K562 (cell line): ENCODE data around the gene LONRF2. TPM values are rescaled to one million over a fixed set of nuclear protein-coding genes. Genes with fewer than 3 reads are reported as not detected.

ENCODE experiments used
- ATAC-seq: fragments of 200-7000 bp; cut with Tn5 transposase; 3 replicates; pipeline ENCODE4 v1.9.1; 2020; ENCODE audit warnings: moderate library complexity
- BruUV-seq: library from RNA; stranded (reverse); fragments of 400-500 nt; replicated peaks from 2 replicates; lab custom pipeline; 2021; lab: Mats Ljungman, UMichigan
- CTCF ChIA-PET: fragments of 300-600 bp; formaldehyde crosslinking; extraction: SDS; loops from one replicate; lab custom pipeline; 2021; ENCODE audit warnings: low intra/inter-chr PET ratio; lab: Yijun Ruan, JAX
- POLR2A ChIA-PET: fragments of 300-600, 350-650 bp; sonication (Branson Sonifier 250); formaldehyde crosslinking; extraction: SDS; loops from one replicate; lab custom pipeline; 2021; ENCODE audit warnings: antibody characterized with exemption, inconsistent platforms; lab: Yijun Ruan, JAX
- DNase-seq, 4 experiments: peaks; one replicate each; pipeline versions ENCODE4 v3.0.0 to v3.0.0-alpha.2; 2011 to 2018; ENCODE audit warnings: low spot score in 3 of 4, mixed read lengths in 3 of 4; ENCODE audit errors: extremely low read depth in 1 of 4
- FAIRE-seq: peaks from 2 replicates; lab custom pipeline; 2011; peaks lifted over from hg19 to GRCh38; lab: Jason Lieb, UNC
- H2AFZ ChIP-seq: 2 replicates; pipeline ENCODE4 v1.6.0; 2011; ENCODE audit warnings: low read depth, low read length, control low read depth, inconsistent platforms
- H3K27ac ChIP-seq: fragments of 200-600 bp; 3 replicates; pipeline ENCODE4 v1.8.0; 2011; ENCODE audit warnings: low read depth, mild to moderate bottlenecking, control low read depth, inconsistent platforms, low read length, moderate library complexity, mixed read lengths; ENCODE audit errors: extremely low read depth
- H3K27me3 ChIP-seq, 2 experiments: fragments of 300-600 bp in 1 of 2; 2 replicates in 1 of 2; 3 replicates in 1 of 2; pipeline versions ENCODE4 v1.6.0 to v1.8.0; 2011; ENCODE audit warnings: inconsistent platforms in 2 of 2, low read length in 2 of 2, mild to moderate bottlenecking in 1 of 2, mixed read lengths in 1 of 2, moderate library complexity in 1 of 2; ENCODE audit not compliant: control insufficient read depth in 2 of 2, insufficient read depth in 2 of 2
- H3K36me3 ChIP-seq: fragments of 300-600 bp; 3 replicates; pipeline ENCODE4 v1.8.0; 2011; ENCODE audit warnings: mild to moderate bottlenecking, low read length, inconsistent platforms; ENCODE audit not compliant: control insufficient read depth, insufficient read depth
- H3K4me1 ChIP-seq, 2 experiments: fragments of 200-600 bp in 1 of 2; replicated peaks in 1 of 2; 2 replicates in 1 of 2; 3 replicates in 1 of 2; pipeline versions ENCODE4 v1.5.1 to v1.8.0; 2011; ENCODE audit warnings: inconsistent platforms in 2 of 2, low read length in 2 of 2, mild to moderate bottlenecking in 1 of 2, mixed read lengths in 1 of 2, moderate library complexity in 1 of 2; ENCODE audit not compliant: control insufficient read depth in 2 of 2, insufficient read depth in 2 of 2
- H3K4me2 ChIP-seq: 2 replicates; pipeline ENCODE4 v1.6.1; 2011; ENCODE audit warnings: low read length, control low read depth, inconsistent platforms, mixed read lengths; ENCODE audit not compliant: insufficient read depth
- H3K4me3 ChIP-seq: fragments of 200-600 bp; sonication (generic), shearing (Covaris generic); 2 replicates; pipeline ENCODE4 v1.5.1; 2016; ENCODE audit warnings: control low read depth, inconsistent platforms
- H3K79me2 ChIP-seq: fragments of 200-600 bp; 3 replicates; pipeline ENCODE4 v1.8.0; 2011; ENCODE audit warnings: low read length, inconsistent platforms; ENCODE audit not compliant: control insufficient read depth, insufficient read depth
- H3K9ac ChIP-seq, 2 experiments: 2 replicates each; pipeline versions ENCODE4 v1.6.0 to v1.6.1; 2011; ENCODE audit warnings: low read depth in 2 of 2, low read length in 2 of 2, control low read depth in 1 of 2, inconsistent platforms in 1 of 2, mild to moderate bottlenecking in 1 of 2, mixed read lengths in 1 of 2; ENCODE audit not compliant: insufficient read depth in 1 of 2
- H3K9me1 ChIP-seq: one replicate; pipeline ENCODE4 v1.6.0; 2011; ENCODE audit warnings: inconsistent platforms, mild to moderate bottlenecking, low read length, moderate library complexity; ENCODE audit not compliant: control insufficient read depth, insufficient read depth
- H3K9me3 ChIP-seq: replicated peaks from 2 replicates; pipeline ENCODE4 v1.5.1; 2011; ENCODE audit warnings: low read depth, low read length, inconsistent platforms; ENCODE audit not compliant: control insufficient read depth, insufficient read depth
- H4K20me1 ChIP-seq: replicated peaks from 2 replicates; pipeline ENCODE4 v1.6.1; 2011; ENCODE audit warnings: low read length, inconsistent platforms, mixed read lengths; ENCODE audit not compliant: control insufficient read depth, insufficient read depth
- DPF2 ChIP-seq: fragments of 450-650 bp; IDR thresholded peaks from 2 replicates; pipeline ENCODE4 v1.6.1; 2016
- KLF6 ChIP-seq: fragments of 250-450 bp; sonication (Bioruptor Pico); IDR thresholded peaks from 2 replicates; pipeline ENCODE4 v1.4.0; 2020; ENCODE audit warnings: mild to moderate bottlenecking, moderate library complexity, borderline replicate concordance
- MCM7 ChIP-seq, 2 experiments: fragments of 450-650 bp; IDR thresholded peaks; 2 replicates each; pipeline ENCODE4 v1.6.1; 2016 to 2018
- NCOA2 ChIP-seq, 2 experiments: fragments of 450-650 bp; IDR thresholded peaks; 2 replicates each; pipeline ENCODE4 v1.6.1; 2018; ENCODE audit warnings: mild to moderate bottlenecking in 2 of 2, moderate library complexity in 1 of 2; ENCODE audit not compliant: partially characterized antibody in 2 of 2
- SRF ChIP-seq, 2 experiments: fragments of 250-450, 450-650 bp in 1 of 2; sonication (Bioruptor Pico) in 1 of 2; sonication (generic) in 1 of 2; formaldehyde crosslinking; IDR thresholded peaks; 2 replicates each; pipeline versions ENCODE4 v1.5.0 to v1.5.1; 2020 to 2022; ENCODE audit warnings: mild to moderate bottlenecking in 1 of 2, missing genetic modification reagents in 1 of 2
- TFAM ChIP-seq: fragments of 250-450 bp; sonication (Bioruptor Pico); conservative IDR thresholded peaks from 2 replicates; pipeline ENCODE4 v1.5.0; 2021; ENCODE audit warnings: mild to moderate bottlenecking, moderate library complexity
- WGBS: fragments of 100-300 bp; shearing (Covaris generic); methylation state at CpG from one replicate; pipeline ENCODE4 v1.1.6; 2016; ENCODE audit warnings: low coverage, mixed read lengths; ENCODE audit not compliant: insufficient coverage; ENCODE audit errors: missing lambda C conversion rate; 5-methylcytosine and 5-hydroxymethylcytosine counted together
- in situ Hi-C: fragments of 300-500 bp; cut with MboI; formaldehyde crosslinking; loops from 4 replicates; pipeline ENCODE4 v1.15.0; 2018; ENCODE audit warnings: inconsistent platforms, mixed read lengths
- intact Hi-C: fragments of 100-400 bp; cut with micrococcal nuclease; formaldehyde crosslinking; loops from 2 replicates; pipeline ENCODE4 v1.14.2; 2022
- polyA plus RNA-seq, 8 experiments: library from polyadenylated mRNA; depleted of rRNA in 4 of 8; stranded (reverse) in 5 of 8; unstranded in 3 of 8; fragments of >200 nt; fragmentation: Nextera tagmentation in 2 of 8; fragmentation: Illumina TruSeq in 1 of 8; extraction: Ambion mirVana in 2 of 8; extraction: Trizol in 1 of 8; gene quantifications; 2 replicates each; pipeline versions ENCODE4 v1.2.1 to v1.2.3, GENCODE V29; 2011 to 2014; ENCODE audit warnings: inconsistent platforms in 1 of 8, missing spikeins in 1 of 8
- total RNA-seq, 7 experiments: library from RNA; depleted of rRNA in 6 of 7; stranded (reverse); fragments of >200 nt in 6 of 7; fragmentation: Illumina TruSeq in 2 of 7; extraction: Trizol in 2 of 7; gene quantifications; 2 replicates each; pipeline versions ENCODE4 v1.2.1 to v1.2.3, GENCODE V29; 2011 to 2021; ENCODE audit warnings: low replicate concordance in 1 of 7
- TF ChIP-seq, protein P1 (sequence below): fragments of 250-450 bp; sonication (Bioruptor Pico); IDR thresholded peaks from 2 replicates; pipeline ENCODE4 v1.4.0; 2020; ENCODE audit warnings: mild to moderate bottlenecking
- TF ChIP-seq, protein P2 (sequence below), 2 experiments: fragments of 450-650 bp in 1 of 2; IDR thresholded peaks; 2 replicates each; pipeline ENCODE4 v1.6.1; 2011 to 2017; ENCODE audit warnings: low read depth in 2 of 2, antibody characterized with exemption in 1 of 2, borderline replicate concordance in 1 of 2, low read length in 1 of 2, mild to moderate bottlenecking in 1 of 2, mixed read lengths in 1 of 2; ENCODE audit not compliant: control insufficient read depth in 1 of 2
- TF ChIP-seq, protein P3 (sequence below), 2 experiments: fragments of 450-650 bp; IDR thresholded peaks; 2 replicates each; pipeline ENCODE4 v1.6.1; 2016
- TF ChIP-seq, protein P4 (sequence below): sonication (generic); formaldehyde crosslinking; IDR thresholded peaks from 2 replicates; pipeline ENCODE4 v1.9.0; 2022; ENCODE audit warnings: mild to moderate bottlenecking, missing genetic modification reagents

LONRF2 gene
- total and polyA plus RNA-seq, 9 of the 15 experiments (the other 6 are each of a cell fraction or from before 2014, with no cell fraction given): 0.35 to 5.0 (median 2.7) TPM

DNA sequence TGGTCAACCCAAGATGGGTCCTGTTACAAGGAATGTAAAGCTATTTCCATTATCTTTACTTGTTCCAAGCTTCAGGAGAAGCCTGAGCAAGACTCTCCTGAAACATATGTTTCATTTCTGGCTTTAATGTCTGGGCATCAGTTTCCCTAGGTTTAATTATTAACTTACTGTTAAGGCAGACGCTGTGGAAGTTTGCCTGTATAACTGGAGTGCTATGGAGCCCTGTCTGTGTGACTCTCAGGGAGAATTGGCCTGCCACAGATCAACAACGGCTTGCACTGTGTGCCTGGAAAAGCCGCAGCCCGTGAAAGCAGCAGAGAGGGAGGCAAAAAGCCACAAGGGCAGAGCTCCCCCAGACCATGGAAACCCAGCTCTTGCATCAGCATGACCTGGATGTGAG lies 22.1 kb upstream of the LONRF2 start:
- TF ChIP-seq MCM7 (IDR thresholded peaks at IDR 0.05) (no peak), NCOA2 (IDR thresholded peaks at IDR 0.05; ENCODE audit: partially characterized antibody in 2 of 2) (no peak), SRF (CRISPR knock-in tag; IDR thresholded peaks at IDR 0.05) (no peak), KLF6 (CRISPR knock-in tag) (no peak), TFAM (CRISPR knock-in tag) (no peak), DPF2 (no peak)
- TF ChIP-seq, protein P1, sequence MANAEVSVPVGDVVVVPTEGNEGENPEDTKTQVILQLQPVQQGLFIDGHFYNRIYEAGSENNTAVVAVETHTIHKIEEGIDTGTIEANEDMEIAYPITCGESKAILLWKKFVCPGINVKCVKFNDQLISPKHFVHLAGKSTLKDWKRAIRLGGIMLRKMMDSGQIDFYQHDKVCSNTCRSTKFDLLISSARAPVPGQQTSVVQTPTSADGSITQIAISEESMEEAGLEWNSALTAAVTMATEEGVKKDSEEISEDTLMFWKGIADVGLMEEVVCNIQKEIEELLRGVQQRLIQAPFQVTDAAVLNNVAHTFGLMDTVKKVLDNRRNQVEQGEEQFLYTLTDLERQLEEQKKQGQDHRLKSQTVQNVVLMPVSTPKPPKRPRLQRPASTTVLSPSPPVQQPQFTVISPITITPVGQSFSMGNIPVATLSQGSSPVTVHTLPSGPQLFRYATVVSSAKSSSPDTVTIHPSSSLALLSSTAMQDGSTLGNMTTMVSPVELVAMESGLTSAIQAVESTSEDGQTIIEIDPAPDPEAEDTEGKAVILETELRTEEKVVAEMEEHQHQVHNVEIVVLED (CRISPR knock-in tag): no peak
- TF ChIP-seq, protein P2, sequence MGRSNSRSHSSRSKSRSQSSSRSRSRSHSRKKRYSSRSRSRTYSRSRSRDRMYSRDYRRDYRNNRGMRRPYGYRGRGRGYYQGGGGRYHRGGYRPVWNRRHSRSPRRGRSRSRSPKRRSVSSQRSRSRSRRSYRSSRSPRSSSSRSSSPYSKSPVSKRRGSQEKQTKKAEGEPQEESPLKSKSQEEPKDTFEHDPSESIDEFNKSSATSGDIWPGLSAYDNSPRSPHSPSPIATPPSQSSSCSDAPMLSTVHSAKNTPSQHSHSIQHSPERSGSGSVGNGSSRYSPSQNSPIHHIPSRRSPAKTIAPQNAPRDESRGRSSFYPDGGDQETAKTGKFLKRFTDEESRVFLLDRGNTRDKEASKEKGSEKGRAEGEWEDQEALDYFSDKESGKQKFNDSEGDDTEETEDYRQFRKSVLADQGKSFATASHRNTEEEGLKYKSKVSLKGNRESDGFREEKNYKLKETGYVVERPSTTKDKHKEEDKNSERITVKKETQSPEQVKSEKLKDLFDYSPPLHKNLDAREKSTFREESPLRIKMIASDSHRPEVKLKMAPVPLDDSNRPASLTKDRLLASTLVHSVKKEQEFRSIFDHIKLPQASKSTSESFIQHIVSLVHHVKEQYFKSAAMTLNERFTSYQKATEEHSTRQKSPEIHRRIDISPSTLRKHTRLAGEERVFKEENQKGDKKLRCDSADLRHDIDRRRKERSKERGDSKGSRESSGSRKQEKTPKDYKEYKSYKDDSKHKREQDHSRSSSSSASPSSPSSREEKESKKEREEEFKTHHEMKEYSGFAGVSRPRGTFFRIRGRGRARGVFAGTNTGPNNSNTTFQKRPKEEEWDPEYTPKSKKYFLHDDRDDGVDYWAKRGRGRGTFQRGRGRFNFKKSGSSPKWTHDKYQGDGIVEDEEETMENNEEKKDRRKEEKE (IDR thresholded peaks at IDR 0.05; ENCODE audit: borderline replicate concordance in 1 of 2, control insufficient read depth in 1 of 2, low read depth in 2 of 2, low read length in 1 of 2): no peak
- TF ChIP-seq, protein P3, sequence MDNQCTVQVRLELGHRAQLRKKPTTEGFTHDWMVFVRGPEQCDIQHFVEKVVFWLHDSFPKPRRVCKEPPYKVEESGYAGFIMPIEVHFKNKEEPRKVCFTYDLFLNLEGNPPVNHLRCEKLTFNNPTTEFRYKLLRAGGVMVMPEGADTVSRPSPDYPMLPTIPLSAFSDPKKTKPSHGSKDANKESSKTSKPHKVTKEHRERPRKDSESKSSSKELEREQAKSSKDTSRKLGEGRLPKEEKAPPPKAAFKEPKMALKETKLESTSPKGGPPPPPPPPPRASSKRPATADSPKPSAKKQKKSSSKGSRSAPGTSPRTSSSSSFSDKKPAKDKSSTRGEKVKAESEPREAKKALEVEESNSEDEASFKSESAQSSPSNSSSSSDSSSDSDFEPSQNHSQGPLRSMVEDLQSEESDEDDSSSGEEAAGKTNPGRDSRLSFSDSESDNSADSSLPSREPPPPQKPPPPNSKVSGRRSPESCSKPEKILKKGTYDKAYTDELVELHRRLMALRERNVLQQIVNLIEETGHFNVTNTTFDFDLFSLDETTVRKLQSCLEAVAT (IDR thresholded peaks at IDR 0.05): no peak
- TF ChIP-seq, protein P4, sequence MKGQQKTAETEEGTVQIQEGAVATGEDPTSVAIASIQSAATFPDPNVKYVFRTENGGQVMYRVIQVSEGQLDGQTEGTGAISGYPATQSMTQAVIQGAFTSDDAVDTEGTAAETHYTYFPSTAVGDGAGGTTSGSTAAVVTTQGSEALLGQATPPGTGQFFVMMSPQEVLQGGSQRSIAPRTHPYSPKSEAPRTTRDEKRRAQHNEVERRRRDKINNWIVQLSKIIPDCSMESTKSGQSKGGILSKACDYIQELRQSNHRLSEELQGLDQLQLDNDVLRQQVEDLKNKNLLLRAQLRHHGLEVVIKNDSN (CRISPR knock-in tag): no peak
- H3K9ac ChIP-seq: no peak overlapping the region
- FAIRE-seq (no peak), DNase-seq (no peak), ATAC-seq (no peak)
- H2AFZ ChIP-seq: no peak overlapping the region
- no peak overlapping the region for H3K27ac ChIP-seq
- 10% methylated on average over 4 of the region's 4 CpGs for WGBS
- peaks cover 3 to 6% of the 10 kb centered on the region in 2 experiments; a peak in 3 of 5 replicates for H3K4me1 ChIP-seq
- H3K9me3 ChIP-seq: peaks cover 2% of the 10 kb centered on the region
- intact Hi-C loops (no loop called here), in situ Hi-C loops (no loop called here)
- no peaks in the 10 kb centered on the region for H3K79me2 ChIP-seq
- H3K4me3 ChIP-seq: no peak overlapping the region
- no peaks in the 10 kb centered on the region; a peak in 1 of 5 replicates for H3K27me3 ChIP-seq
- POLR2A ChIA-PET: no interaction called here
- no peaks in the 10 kb centered on the region for H4K20me1 ChIP-seq
- no peak overlapping the region for H3K4me2 ChIP-seq
- BruUV-seq: no TSS peak
- H3K36me3 ChIP-seq: no peaks in the 10 kb centered on the region
- CTCF ChIA-PET: no interaction called here
- H3K9me1 ChIP-seq: no peaks in the 10 kb centered on the region
